Stimulated activated CD4-positive, alpha-beta T cell treated with anti-CD3 and anti-CD28 coated beads, Interleukin-4, amount 100 ng/mL, for 1 hour (primary cell): ENCODE data around the gene PTPRD.

ENCODE experiments used
- DNase-seq: peaks from one replicate; pipeline ENCODE4 v3.0.0-alpha.2; 2020

Gene PTPRD

GRCh38 chr9:10045598-10045997, 567.2 kb downstream of the PTPRD start:
- no peak for DNase-seq

- DNase-seq = no peak
Observed at GRCh38 chr9:10041726-10042229, 571.0 kb downstream of the PTPRD start.

DNA sequence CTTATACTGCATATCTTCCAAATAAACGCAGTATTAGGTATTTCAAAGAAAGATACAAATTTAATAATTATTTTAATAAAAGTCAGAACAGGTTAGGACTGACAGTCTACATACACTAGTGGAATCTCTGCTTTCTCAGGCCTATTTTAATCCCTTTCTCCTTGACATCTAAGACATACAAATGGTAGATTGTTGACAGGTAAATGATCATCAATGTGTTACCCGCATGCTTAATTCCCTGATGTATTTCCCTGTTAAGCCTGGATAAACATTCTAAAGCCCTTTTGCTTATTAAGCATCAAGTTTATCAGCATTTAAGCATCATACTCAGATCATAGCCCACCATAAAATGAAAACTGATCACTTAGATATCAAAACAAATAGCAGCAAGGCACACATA, 576.7 kb downstream of the PTPRD start:
- no peak for DNase-seq

GRCh38 chr9:10032166-10032565, 580.6 kb downstream of the PTPRD start:
- no peak for DNase-seq

DNA sequence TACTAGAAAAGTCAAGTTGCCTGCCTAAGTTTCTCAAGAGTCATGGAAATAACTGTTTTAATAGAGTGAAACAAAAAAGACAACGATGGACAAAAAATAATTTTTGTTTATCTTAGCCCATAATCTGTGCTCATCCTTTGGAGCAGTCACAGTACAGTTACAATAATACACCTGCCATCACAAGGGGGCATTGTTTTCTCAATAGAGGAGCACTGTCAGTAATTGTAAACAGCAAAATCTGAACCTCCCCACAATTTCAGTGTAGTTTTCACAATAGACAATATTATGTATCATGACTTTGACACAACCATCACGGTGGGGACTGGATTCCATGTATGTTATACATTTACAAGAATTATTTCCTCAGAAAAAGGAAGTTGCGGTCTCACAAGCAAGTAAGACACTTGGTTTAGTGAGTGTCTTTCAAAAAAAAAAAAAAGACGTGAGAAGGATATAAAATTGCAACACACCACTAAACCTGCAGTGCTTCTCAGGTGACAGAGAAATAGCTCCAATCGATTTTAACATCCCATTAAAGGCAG, 586.3 kb downstream of the PTPRD start:
- no peak for DNase-seq

DNA sequence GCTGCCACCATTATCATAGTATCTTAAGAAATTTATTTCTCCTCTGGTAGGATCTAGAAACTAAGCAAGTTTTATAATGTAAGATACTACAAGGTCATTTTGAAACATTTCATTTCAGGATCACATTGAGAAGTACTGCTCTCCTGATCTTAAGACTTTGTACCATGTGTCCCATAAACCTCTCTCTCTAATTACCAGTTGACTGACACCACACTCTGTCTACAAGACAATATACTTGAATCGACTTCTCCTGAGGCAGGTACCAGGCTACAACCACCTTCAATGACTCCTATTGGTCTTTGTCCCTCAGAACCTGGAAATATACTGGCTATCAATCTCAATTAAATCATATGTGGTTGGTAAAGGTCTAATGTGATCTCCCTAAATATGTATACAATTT, 597.0 kb downstream of the PTPRD start:
- DNase-seq = no peak

- DNase-seq = no peak
Observed at GRCh38 chr9:10014889-10015288, 597.9 kb downstream of the PTPRD start.

DNA sequence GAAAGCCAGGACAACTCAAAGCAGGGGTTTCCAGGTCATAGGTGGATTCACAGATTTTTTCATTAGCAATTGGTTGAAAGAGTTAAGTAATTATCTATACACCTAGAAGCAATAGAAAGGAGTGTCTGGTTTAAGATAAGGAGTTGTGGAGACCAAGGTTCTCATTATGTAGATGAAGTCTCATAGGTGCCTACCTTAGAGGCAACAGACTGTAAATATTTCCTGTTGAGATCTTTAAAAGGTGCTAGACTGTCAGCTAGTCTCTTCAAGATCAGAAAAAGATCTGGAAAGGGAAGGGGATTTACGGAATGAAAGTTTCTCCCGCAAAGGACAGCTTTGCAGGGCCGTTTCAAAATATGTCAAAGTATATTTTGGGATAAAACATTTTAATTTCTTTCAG, 603.4 kb downstream of the PTPRD start:
- DNase-seq = no peak

GRCh38 chr9:10008101-10008799, 604.6 kb downstream of the PTPRD start:
- DNase-seq = no peak

DNA sequence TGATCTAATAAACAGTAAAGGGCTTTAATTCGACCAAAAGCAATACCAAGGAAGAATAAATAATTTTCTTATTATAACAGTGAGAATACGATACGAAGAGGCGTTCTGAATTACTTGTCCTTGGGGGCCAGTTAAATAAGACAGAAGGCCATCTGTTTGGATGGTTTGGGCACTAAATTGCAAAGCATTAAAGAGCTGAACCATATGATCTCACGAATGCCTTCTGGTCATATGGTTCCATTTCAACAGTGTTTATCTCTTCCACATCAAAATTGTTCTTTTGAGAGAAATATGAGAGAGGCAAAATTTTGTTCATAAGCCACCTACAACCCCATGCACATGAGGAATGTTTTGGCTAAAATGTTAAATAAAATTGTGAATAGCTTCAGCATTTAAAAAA, 605.4 kb downstream of the PTPRD start:
- no peak for DNase-seq

DNA sequence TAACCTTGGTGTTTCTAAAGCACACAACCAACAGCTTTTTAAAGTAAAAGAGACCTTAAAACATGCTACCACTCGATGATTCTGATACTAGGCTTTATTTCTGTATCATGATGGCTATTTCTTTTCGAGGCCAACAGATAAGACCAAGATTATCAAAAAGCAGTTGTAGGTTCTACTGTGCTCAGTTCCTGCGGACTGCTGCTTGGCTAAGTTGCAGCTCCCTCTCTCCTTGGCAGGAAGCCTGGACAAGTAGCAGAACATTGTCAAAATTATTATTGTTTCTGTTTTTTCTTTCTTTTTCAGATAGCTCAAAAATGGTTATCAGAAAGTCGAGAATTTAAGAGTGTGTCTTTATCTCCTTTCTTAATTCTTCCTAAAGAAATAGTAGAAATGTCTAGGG, 607.6 kb downstream of the PTPRD start:
- no peak for DNase-seq

GRCh38 chr9:10003047-10003446, 609.8 kb downstream of the PTPRD start:
- no peak for DNase-seq

GRCh38 chr9:10000669-10001068, 612.1 kb downstream of the PTPRD start:
- no peak for DNase-seq

DNA sequence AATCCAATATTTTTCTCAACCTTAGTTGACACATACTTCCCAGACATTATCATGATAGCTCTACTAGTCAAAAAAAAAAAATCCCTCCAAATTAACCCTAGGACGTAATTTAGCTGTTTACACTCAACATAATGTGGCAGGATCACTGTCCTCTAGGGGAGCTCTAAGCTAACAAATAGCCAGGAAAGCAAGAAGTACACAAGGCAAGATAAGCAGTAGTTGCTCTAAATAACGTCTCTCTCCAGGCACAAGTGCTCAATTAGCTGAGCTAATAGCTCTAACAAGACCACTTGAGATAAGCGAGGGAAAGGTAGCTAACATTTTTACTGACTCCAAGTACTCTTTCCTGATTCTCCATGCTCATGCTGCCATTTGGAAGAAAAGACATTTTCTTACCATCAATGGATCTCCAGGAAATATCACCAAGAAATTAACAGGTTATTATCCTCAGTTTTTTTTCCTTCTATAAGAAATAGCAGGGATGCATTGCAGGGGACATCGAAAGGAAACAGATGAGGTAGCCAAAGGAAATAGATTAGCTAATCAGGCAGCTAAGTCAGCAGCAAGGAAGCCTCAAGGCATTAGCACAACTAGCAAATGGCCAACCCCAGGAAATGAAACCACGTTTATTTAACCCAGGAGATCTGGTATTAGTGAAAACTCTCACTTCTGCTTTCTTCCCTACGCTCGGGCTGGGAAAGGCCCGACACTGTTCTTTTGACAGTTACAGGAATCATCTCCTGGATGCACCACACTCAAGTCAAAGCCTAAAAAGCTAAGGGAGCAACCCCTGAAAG, 614.1 kb downstream of the PTPRD start:
- no peak for DNase-seq

- DNase-seq = no peak
Observed at GRCh38 chr9:9997585-9997984, 615.2 kb downstream of the PTPRD start.

GRCh38 chr9:9996259-9996658, 616.5 kb downstream of the PTPRD start:
- no peak for DNase-seq

DNA sequence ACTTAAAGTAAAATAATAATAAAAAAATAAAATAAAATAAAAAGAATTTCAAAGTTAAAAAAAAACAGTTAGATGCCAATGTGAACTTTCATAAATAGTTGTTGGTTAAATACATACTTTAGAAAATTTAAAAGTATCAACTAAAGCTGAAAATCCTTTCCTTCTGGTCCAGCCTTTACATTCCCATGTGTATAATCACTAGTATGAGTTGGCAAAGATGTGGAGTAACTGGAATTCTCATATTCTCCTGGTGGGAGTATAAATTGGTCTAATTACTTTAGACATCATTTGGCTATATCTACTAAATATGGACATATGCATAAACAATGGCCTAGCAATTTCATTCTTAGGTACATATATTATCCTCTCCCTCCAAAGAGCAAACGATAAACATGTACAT, 619.9 kb downstream of the PTPRD start:
- no peak for DNase-seq

DNA sequence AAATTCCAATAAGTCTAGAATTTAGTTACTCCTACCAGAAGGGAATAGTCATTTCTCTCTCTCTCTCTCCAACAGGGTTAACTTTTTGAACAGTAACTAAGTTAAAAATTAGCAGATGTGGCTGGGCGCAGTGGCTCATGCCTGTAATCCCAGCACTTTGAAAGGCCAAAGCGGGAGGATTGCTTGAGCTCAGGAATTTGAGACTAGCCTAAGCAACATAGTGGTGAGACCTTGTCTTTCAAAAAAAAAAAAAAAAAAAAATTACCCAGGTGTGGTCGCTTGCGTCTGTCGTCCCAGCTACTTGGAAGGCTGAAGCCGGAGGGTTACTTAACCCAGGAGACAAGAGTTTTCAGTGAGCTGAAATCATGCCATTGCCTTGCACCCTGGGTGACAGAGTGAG, 639.7 kb downstream of the PTPRD start:
- DNase-seq = no peak

DNA sequence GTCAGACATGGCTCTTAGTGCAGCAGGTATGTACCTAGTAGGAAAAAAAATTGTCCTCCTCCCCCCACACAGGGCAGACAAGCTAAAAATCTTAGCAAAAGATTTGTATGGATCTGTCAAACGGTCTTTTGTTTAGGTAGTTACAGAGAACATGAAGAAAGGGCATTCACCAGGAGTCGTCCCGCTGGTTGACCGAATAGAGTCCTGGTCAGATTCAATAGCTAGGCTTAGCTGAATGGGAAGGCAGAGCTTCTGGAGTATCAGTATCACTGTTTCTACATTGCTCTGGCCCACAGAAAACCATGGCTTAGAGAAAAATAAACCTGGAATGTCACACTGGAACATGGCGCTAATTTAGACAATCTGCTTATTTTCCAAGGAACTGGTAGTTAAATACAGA, 642.3 kb downstream of the PTPRD start:
- DNase-seq = no peak

DNA sequence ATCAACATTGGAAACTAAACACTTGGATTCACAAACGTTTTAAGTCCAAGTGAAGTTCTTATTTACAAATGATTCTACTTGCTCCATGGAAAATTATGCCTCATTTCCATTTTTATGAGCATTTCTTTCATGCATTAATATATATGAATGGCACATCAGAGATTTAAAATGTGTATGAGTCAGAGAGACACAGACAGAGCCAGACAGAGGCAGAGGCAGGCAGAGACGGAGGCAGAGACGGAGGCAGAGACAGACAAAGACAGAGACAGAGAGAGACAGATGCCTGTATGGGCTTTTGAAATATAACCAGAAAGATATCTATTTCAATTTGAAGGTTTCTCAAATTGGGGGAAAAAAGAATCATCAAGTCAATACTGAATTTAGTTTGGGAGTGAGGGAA, 649.0 kb downstream of the PTPRD start:
- DNase-seq = no peak

GRCh38 chr9:9961934-9962333, 650.9 kb downstream of the PTPRD start:
- DNase-seq = no peak

- DNase-seq = no peak
Observed at GRCh38 chr9:9961487-9961886, 651.3 kb downstream of the PTPRD start.

- DNase-seq = no peak
Observed at GRCh38 chr9:9951556-9952160, 661.1 kb downstream of the PTPRD start.

DNA sequence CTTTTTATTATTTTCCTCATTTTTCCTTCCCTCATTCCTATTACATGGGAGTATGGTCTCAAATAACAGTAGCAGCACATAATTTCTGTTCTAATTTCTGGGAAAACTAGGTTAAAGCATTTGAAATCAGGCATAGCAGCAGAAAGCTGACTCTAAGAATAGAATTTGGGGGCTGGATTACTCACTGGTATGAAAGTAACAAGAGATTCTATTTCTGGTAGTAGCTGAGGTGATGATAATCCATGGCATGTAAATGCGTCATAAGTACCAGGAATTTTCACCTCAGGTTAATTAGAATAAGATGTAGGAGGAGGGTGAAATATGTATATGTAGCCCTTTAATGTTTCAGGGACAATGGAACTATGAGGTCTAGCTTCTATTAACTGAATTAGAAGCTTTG, 662.0 kb downstream of the PTPRD start:
- DNase-seq = no peak
